Ramos (cell line): Measurements from ENCODE around the gene GRM7.

ENCODE experiments used
- in situ Hi-C: fragments of 300-500 bp; cut with MboI; formaldehyde crosslinking; loops from one replicate; pipeline ENCODE4 v1.14.3; 2022; ENCODE audit warnings: low sequenced_read_pairs; ENCODE audit not compliant: unreplicated experiment

Gene GRM7

DNA sequence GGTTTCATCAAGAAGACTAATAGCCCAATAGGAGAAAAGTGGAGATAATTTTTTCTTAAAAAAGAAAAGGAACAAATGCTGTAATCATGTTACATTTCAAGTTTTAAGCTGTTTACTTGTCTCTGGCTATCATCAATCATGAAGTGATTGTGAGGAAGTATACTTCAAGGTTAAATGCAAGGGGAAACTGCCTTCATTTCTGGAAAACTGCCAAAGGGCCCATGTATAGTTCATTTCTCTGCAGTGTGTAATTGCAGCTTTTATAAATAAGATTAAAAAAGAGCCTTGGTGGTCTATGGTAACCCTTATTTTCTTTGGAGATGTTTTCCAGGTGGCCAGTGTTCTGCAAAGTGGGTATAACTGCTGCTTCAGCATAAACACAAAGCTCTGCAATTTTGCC, 101.9 kb downstream of the GRM7 start:
- in situ Hi-C loops, result no loop called here

DNA sequence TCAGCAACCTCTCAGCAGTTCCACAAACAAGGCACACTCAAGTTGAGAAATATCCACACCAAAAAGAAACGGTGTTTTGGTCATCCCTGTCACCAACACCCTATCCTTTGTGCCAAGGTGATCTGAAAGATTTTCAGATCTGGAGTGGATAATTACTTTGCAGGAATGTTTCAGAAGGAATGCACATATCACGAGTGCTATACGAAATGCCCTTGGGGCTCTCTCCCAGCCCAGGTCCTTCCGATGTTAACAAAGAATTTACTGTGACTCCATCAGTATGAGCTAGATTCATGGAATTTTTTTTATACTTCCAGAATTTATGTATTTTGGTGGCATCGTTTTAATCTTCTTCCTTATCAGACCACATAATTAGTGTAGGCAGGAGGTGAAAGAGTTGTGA, 105.0 kb downstream of the GRM7 start:
- in situ Hi-C loops, result no loop called here

DNA sequence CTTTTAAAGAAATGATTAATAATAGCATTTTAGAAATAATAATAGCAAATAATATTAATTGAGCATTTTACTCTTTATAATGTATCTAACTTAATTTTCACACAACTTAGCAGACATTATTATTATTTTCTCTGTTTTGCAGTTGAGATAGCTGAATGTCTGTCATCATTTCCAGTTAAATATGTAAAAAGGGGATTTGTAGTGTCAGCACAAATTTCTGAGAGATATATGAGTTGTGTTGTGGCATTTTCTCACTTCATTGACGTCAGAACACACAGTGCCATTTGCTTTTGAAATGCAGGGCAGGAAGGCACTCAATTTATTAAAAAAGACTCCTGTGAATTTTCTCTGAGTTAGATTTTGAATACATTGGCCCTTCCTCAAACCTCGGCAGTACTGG, 111.0 kb downstream of the GRM7 start:
- in situ Hi-C loops, result no loop called here

DNA sequence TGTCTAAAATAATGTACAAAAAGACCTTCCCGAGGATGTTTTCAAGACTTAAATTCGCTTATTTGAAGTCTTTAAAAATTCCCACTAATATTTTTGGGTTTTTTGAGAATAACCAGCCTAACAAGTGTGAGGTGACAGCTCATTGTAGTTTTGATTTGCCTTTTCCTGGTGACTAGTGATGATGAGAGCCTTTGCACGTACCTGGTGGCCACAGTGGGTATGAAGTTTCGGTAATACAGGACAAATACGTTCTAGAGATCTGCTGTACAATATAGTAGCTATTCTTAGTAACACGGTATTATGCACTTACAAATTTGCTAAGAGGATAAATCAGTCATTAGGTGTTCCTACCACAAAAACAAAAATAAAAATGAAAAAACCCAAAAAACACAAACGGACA, 124.9 kb downstream of the GRM7 start:
- in situ Hi-C loops, result no loop called here

DNA sequence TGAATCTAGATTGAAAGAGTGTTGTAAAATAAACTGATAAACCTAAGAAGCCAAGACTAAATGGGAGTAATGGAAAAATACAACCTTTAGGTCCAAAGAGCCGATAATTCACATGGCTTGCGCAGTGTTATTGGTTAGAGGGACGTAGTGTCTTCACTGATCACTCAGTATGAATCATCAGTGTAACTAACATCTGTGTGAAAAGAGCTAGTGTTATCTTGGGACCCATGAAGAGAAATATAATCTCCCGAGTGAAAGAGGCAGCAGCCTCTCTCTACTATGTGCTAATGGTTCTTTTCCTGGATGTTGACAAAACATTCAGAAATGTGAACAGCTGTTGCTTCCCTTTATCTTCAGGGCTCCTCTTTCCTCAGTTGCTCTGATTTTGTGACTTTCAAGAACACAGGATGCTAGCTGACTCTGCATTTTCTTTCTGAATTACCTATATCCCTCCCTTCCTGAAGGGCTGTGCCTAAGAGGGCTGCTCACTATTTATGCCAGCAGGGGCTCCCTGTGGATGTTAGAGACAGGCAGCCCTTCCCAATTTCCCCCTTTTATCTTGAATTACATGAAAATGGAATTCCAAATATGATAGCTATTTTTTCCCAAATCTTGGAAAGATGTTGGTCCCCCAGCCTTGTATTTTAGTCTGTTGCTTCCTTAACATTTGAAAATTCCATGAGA, 128.8 kb downstream of the GRM7 start:
- in situ Hi-C loops, result no loop called here

DNA sequence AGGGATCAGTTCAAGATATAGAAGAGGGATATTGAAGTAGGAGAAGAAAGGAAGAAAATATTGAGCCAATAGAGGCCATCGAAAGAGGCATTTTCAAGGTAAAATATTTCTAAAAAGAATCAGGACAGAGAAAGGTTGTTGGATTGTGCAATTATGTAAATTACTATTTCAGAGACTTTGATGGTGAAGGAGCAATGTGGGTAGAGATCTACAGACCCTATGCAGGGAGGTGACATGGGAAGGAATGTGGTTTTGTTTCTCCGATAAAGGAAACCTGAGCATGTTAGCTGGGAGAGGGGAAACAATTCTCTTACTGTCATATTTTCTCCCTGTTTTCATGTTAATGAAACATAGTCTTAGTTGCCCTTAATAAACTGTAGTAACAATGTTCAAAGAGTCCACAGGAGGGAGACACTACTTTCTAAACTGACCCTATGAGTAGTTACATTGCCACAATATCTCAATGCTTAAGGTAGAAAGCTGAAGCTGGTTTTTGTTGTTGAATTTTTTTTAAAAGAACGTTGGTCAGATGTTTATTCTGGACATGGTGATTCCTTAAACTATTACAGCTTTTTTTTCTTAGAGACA, 133.3 kb downstream of the GRM7 start:
- in situ Hi-C loops, result no loop called here

DNA sequence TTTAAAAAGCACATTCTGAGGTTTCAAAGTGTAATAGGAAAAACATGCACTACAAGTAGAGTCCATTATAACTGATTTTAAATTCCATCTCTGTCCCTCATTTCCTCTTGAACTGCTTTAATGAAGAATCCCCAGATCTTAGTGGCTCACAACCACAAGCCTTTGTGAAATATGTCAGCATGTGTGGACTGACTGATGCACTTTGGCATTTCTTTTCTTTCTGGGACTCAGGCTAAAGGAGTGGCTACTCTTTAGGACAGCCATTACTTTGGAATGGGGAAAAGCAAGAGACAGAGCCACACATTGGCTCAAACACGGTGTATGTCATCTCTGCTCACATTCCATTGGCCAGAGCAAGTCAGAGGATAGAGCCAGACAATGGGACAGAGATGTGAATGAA, 139.6 kb downstream of the GRM7 start:
- in situ Hi-C loops, result no loop called here

DNA sequence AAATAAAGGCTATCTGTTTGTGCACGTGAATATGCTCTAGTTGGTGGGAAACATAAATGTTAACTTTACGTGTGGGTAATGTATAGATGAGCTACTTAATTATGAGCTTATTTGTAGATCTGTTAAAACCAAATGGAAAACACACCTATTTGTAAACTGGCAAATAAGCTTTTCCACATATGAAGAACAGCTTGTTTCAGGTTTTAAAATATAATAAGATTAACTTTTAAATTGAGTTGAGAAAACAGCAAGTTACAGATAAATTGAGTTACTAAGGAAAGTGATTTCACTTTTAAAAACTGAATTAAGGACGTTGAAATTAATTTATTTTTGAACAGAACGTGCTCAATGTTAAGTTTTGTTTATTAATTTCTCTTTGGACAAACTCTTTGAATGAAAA, 140.5 kb downstream of the GRM7 start:
- in situ Hi-C loops, result no loop called here

DNA sequence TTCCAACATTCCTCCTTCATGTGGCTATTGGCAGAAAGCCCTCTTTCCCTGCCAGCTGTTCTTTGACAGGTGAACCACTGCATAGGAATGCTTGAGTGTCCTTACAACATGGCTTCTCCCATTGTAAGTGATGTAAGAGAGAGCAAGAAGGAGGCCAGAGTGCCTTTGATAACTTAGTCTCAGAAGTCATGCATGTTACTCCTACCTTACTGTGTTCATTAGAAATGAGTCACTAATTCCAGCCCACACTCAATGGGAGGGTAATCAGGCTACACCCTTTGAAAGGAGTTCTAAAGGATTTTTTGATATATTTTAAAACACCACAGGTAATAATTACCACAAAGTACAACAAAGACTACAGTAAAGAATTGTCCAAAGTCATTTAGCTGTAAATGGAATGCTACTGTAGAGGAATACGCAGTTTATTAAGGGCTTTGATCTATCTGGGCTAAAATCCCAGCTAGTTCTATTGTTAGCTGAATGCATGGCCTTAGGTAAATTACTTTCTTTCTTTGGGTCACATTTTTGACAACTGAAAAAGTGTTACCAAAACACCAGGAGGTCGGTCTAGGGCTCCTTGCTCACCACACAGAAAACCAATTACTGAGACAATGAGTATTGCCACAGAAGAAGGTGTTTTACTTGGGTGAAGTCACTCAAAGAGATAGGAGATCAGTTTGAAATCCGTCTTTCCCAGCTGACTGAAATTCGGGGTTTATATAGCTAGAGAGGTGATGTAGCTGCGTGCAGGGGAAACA, 154.9 kb downstream of the GRM7 start:
- in situ Hi-C loops, result no loop called here

DNA sequence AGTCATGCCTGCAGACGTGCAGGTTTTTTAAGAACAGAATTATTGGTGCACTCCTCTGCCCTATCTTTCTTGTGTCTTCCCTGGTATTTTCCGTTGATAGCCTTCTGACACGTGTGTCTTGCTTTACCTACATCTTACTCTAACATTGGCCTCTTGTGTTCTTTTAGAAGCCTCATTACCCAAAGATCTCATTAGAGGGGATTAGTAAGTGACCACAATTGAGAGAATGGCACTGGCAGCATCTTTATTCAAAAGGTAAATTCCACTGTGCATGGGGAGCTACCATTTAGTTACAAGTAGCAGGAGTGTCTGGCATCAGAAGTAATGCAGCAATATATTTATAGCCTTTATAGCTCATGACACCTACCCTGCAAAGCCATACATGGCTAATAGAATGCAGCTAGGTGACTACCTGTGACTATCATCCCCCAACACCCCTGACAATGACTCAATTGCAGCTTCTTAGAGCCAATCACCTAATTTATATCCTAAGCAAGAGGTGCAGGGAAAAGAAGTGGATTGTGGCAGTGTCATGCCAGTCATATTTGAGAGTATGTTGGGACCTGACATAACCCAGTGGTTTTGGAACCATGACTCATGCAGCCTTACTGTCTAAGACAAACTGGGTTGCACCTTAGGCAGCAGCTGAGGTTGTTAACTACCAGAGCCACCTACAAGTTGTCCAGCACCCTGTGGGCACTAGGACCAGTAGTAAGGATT, 164.8 kb downstream of the GRM7 start:
- in situ Hi-C loops, result no loop called here

DNA sequence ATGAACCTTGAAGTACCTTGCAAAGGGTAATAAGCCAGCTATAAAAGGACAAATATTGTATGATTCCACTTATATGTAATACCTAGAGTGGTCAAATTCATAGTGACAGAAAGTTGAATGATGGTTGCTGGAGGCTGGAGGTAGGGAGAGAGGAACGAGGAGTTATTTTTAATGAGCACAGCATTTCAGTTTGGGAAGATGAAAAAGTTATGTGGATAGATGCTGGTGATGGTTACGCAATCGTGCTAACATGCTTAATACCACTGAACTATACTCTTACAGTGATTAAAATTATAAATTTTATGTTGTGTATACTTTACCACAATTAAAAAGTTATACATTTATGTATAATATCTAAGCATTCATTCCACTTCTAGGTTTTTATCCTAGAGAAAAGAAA, 168.6 kb downstream of the GRM7 start:
- in situ Hi-C loops, result no loop called here

DNA sequence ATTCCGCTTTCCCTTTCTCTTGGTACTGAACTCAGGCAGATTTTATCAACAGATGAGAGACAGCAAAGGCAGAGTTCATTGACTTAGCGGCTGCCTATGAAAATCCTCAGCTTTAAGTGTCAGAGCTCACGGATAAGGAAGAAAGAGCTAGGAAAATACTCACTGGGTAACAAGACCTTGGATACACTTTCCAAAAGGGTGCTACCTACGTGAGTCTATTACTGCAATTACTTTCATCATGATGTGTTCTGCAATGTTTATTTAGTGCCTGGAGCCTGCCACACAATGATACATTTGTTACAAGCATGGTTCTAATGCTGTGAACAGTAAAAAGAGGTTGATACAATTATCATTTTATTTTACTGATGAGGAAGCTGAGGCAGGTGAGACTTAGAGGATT, 177.5 kb downstream of the GRM7 start:
- in situ Hi-C loops, result no loop called here

DNA sequence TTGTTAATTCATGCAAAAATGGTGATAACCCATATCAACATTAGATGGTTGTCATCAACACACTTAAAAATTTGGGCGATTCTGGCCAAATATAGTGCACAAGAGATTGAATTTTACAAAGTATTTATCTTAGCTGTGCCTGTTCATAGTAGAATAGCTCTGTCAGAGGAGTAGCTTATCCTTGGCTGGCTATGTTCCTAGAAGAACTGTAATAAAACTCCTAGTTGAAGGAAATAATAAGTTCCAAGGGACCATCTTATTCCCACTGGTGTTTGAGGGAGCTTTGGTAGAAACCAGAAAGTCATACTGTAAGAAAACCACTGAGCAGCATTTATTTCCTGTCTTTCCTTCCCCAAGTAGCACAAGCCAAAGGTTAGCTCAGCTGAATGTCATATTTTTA, 201.8 kb downstream of the GRM7 start:
- in situ Hi-C loops, result no loop called here

DNA sequence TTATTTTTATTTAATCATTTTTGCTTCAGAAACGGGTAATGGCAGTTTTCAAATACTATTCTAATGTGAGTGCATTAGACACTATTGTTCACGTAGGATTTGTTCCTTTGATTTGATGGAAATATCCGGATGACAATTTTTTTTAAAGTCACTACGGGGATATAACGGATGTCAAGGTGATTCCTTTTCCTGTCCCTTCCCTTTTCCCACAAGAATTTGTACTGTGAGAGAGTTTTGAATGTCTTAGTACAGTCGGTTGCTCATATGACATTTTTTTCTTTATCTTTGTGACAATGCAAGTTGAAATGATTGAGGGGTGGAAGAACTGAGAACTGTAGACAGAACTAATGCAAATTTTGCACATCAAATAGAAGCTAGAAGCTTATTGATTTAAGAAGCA, 209.5 kb downstream of the GRM7 start:
- in situ Hi-C loops, result no loop called here

DNA sequence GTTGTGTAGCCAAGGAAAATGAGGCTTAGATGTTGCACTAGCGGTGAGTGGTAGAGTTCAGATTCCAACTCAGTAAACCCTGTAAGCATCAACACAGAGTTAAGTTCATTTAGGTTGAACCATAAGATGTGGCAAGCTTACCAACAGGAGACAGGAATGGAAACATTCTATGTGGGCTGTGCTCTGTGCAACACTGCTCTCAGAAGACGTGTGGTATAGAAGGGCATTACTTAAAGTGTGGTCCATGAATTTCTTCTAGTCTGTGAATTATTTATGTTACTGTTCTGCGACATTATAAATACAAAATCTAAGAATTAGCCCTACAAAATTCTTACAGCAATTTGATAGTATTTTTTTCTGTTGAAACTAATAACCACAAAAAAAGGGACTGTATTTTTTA, 213.3 kb downstream of the GRM7 start:
- in situ Hi-C loops, result no loop called here

DNA sequence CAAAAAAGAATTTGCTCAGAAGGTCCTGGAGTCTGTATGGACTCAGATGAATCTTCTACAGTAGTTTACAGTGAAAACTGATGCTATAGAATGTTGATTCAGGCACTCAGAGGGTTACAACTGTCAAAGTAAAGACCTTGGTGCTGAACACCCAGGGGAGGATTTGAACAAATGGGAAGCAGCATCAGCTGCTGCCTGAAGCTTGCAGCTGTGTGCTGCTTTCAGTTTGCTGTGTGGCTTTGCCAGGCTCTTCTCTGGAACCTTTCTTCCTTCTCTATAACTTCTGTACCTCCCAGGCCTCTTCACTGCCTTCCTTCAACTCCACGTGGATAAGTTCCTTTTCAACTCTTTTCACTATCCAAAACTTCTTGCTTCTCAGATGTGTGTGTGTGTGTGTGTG, 214.2 kb downstream of the GRM7 start:
- in situ Hi-C loops, result no loop called here

DNA sequence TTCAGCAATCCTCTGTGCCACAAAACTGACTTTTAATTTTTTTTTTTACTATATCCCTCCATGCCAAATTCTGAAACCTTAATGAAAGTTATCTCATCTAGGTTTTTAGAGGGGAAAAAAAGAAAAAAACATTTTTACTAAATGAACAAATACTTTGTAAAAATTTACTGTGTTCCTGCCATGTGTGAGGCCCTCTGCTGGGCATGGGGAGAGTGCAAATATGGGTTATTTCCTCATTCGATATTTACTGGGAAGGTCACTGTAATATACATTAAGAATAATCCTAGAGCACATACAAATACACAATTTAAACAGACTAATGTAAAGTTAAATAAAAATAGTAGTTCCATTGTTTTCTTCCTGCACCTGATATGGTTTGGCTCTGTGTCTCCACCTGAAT, 215.0 kb downstream of the GRM7 start:
- in situ Hi-C loops, result no loop called here

DNA sequence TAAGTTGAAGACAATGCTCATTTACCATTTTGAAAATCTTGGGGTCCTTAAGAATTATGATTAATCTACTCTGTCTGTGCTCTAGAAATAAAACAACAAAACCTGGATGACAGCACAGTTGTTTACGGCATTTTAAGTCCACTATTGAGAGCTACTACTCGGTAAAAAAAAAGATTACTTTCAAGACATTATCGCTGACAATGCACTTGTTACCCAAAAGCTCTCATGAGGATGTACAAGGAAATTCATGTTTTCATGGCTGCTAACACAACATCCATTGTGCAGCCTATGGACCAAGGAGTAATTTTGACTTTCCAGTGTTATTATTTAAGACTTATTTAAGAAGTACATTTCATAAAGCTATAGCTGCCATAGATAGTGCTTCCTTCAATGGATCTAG, 221.3 kb downstream of the GRM7 start:
- in situ Hi-C loops, result no loop called here

DNA sequence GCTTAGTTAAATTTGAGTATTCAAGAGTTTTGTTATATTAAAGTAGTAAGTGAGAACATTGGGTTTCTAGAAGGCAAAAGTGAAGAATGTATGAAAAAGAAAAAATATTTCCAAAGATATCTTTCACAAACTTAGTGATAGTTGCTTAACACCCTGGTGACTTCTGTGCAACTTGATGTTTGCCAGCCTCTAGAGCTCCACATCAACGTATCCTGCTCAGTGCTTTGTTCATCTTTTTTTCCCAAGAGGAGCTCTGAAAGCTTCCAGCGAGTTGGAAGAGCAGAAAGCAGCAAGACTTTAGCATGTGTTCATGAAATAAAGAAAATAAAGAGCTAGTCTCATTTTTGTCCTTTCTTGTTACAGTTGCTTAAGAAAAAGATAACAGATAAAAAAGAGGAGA, 225.5 kb downstream of the GRM7 start:
- in situ Hi-C loops, result no loop called here

DNA sequence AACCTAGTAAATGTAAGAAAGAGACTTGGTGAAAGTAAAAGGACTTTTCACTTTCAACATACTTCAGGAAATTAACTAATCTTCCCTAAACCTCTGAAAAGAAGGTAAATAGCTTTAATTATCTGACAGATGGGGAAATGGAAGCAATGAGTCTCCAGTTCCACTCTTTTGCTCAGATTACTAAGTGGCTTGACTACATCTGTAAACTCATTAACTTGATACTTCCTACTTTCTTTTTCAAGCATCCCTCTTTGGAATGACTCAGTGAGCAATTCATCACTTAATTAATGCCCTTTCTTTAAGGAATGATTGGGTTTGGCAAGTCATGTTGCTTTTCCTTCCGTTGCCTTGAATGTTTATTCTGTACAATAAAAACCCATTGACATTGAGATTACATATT, 234.2 kb downstream of the GRM7 start:
- in situ Hi-C loops, result no loop called here

DNA sequence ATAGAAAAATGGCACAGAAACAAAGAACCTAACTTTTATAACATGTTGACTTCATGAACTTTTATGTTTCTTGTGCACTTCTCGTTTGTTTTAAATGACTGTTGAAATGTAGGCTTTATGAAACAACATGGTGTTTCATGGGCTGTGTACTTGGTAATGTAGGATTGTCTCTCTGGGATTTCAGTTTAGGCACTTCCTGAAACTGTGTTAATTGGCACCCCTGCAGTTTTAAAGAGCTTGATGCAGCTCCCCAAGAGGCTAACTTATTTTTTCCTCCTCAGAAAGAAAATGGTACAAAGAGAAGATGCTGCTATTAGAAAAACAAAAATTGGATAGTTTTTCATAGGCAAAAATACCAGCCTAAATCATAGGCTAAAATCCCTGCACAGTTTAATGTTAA, 239.2 kb downstream of the GRM7 start:
- in situ Hi-C loops, result no loop called here
